K562 (cell line): ENCODE data around the gene CNP. TPM values are rescaled to one million over a fixed set of nuclear protein-coding genes. Genes with fewer than 3 reads are reported as not detected.

ENCODE experiments used
- POLR2A ChIP-seq: fragments of 450-650 bp; conservative IDR thresholded peaks from 2 replicates; pipeline ENCODE4 v1.6.1; 2016
- TSC22D4 ChIP-seq: fragments of 450-650 bp; IDR thresholded peaks from 2 replicates; pipeline ENCODE4 v1.6.1; 2016; ENCODE audit warnings: missing genetic modification characterization, missing biosample characterization, control low read depth
- polyA plus RNA-seq, 8 experiments: library from polyadenylated mRNA; depleted of rRNA in 4 of 8; stranded (reverse) in 5 of 8; unstranded in 3 of 8; fragments of >200 nt; fragmentation: Nextera tagmentation in 2 of 8; fragmentation: Illumina TruSeq in 1 of 8; extraction: Ambion mirVana in 2 of 8; extraction: Trizol in 1 of 8; gene quantifications; 2 replicates each; pipeline versions ENCODE4 v1.2.1 to v1.2.3, GENCODE V29; 2011 to 2014; ENCODE audit warnings: inconsistent platforms in 1 of 8, missing spikeins in 1 of 8
- total RNA-seq, 7 experiments: library from RNA; depleted of rRNA in 6 of 7; stranded (reverse); fragments of >200 nt in 6 of 7; fragmentation: Illumina TruSeq in 2 of 7; extraction: Trizol in 2 of 7; gene quantifications; 2 replicates each; pipeline versions ENCODE4 v1.2.1 to v1.2.3, GENCODE V29; 2011 to 2021; ENCODE audit warnings: low replicate concordance in 1 of 7
- TF ChIP-seq, protein P1 (sequence below): sonication (generic); formaldehyde crosslinking; IDR thresholded peaks from 2 replicates; pipeline ENCODE4 v1.8.1; 2023; ENCODE audit warnings: mild to moderate bottlenecking, missing genetic modification reagents
- TF ChIP-seq, protein P2 (sequence below): fragments of 450-650 bp; IDR thresholded peaks from 2 replicates; pipeline ENCODE4 v1.6.1; 2016; ENCODE audit warnings: borderline replicate concordance

The CNP gene
- total and polyA plus RNA-seq, 9 of the 15 experiments (the other 6 are each of a cell fraction or from before 2014, with no cell fraction given): 1.7 to 52.0 (median 29.1) TPM

- TF ChIP-seq, protein P1, sequence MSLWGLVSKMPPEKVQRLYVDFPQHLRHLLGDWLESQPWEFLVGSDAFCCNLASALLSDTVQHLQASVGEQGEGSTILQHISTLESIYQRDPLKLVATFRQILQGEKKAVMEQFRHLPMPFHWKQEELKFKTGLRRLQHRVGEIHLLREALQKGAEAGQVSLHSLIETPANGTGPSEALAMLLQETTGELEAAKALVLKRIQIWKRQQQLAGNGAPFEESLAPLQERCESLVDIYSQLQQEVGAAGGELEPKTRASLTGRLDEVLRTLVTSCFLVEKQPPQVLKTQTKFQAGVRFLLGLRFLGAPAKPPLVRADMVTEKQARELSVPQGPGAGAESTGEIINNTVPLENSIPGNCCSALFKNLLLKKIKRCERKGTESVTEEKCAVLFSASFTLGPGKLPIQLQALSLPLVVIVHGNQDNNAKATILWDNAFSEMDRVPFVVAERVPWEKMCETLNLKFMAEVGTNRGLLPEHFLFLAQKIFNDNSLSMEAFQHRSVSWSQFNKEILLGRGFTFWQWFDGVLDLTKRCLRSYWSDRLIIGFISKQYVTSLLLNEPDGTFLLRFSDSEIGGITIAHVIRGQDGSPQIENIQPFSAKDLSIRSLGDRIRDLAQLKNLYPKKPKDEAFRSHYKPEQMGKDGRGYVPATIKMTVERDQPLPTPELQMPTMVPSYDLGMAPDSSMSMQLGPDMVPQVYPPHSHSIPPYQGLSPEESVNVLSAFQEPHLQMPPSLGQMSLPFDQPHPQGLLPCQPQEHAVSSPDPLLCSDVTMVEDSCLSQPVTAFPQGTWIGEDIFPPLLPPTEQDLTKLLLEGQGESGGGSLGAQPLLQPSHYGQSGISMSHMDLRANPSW (CRISPR knock-in tag): no peak
- TF ChIP-seq POLR2A (peak; percentile 90), TSC22D4 (tag) (no peak)
- TF ChIP-seq, protein P2, sequence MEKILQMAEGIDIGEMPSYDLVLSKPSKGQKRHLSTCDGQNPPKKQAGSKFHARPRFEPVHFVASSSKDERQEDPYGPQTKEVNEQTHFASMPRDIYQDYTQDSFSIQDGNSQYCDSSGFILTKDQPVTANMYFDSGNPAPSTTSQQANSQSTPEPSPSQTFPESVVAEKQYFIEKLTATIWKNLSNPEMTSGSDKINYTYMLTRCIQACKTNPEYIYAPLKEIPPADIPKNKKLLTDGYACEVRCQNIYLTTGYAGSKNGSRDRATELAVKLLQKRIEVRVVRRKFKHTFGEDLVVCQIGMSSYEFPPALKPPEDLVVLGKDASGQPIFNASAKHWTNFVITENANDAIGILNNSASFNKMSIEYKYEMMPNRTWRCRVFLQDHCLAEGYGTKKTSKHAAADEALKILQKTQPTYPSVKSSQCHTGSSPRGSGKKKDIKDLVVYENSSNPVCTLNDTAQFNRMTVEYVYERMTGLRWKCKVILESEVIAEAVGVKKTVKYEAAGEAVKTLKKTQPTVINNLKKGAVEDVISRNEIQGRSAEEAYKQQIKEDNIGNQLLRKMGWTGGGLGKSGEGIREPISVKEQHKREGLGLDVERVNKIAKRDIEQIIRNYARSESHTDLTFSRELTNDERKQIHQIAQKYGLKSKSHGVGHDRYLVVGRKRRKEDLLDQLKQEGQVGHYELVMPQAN: peak; percentile 77; the same call in 1 of the 2 replicates
- TF ChIP-seq, all 486 proteins: peak for 83
These were observed 48.1 kb upstream of the CNP start, which contains the start of gene ACLY (continued) for GRCh38 chr17:41918314-41919164.
